Measurements from ENCODE around the gene SLC22A1.
"Not testable (repeated sequence)": the region's sequence is repeated elsewhere in the genome, so short reads cannot be mapped to it uniquely, and the experiment has no call there.

The SLC22A1 gene

GRCh38 chr6:160124605-160125004 is 3.0 kb downstream of the SLC22A1 start:
- no peak for DNase-seq

DNA sequence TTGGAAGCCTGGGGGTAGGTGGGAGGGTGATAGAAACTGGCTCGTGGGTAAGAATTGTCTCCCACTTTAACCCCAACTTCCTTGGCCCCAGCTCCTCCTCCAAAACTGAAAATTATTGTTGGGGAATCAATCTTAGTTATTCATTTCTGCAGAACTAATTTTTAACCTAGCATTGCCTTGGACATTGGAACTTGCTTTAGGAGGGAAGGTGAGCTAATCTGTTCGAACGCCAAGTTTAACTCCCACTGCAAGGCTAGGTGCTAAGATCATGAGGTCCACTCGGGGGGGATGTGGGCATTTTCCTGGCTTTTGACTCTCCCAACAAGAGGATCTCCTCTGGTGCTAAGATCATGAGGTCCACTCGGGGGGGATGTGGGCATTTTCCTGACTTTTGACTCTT is 3.5 kb downstream of the SLC22A1 start:
- DNase-seq = not testable (repeated sequence)

DNA sequence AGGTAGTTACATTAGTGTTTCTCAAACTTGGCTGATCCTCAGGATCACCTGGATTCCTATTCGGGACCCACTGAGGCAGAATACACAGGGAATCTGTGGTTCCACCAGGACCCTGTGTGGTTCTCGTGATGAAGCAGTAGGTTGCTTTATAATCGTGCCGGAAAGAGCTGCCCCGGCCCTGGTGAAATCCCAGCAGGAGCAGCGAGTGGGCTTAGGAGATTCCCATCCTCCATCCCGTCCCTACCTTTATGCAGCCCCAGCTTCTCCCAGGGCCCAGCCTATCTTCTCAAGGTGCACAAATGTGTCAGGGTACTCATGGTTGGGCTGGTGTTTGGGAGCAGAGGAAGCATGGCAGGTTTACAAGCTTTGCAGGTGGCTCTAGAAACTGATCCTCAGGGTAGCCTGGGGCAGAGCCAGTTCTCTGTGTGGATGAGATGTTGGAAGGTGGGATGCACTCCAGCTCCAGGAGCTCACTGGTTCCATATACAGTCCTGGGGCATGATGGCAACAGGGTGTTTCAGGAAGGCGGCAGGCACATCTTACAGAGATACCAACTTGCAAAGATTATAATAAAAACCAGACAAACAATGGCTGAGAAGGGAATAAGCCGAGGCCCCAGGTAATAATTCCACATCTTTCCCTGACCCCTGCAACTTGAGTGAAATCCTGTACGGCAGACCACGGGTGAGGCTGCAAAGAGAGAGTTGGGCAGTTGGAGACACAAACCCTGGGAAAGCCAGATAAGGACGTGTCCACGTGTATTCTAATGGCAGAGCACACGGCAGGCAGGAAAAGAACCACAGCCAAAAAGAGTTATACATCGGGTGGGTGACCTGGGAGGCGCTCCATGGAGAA is 5.9 kb downstream of the SLC22A1 start:
- DNase-seq = no peak

GRCh38 chr6:160128125-160128683 is 6.6 kb downstream of the SLC22A1 start:
- DNase-seq = no peak

DNA sequence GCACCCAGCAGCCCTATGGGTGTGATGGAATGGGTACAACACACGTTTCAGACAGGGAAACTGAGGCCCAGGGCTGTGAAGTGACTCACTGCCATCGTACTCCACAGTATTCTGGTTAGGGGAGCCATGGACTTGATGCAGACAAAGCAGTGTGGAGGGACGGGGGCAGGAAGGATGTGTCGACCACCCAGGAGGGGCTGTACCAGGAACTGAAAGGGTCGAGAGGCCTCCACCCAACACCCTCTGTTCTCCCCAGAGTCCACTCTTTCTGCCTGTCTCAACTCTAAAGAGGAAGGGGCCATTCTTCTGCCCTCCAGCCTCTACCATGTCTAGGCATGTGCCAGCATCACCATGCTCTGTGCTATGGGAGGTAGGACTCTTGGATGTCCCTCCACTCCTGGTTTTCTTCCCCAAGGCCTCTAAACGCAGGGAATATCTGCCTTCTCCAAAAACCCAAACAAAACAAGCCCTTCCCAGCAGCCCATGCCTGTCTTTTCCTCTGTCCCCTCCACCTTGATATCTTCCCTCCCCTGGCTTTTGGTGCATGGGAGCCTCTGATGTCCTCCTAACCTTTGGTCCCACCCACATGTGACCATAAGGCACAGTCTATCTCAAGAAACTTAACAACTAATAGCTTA is 7.4 kb downstream of the SLC22A1 start:
- DNase-seq = no peak

DNA sequence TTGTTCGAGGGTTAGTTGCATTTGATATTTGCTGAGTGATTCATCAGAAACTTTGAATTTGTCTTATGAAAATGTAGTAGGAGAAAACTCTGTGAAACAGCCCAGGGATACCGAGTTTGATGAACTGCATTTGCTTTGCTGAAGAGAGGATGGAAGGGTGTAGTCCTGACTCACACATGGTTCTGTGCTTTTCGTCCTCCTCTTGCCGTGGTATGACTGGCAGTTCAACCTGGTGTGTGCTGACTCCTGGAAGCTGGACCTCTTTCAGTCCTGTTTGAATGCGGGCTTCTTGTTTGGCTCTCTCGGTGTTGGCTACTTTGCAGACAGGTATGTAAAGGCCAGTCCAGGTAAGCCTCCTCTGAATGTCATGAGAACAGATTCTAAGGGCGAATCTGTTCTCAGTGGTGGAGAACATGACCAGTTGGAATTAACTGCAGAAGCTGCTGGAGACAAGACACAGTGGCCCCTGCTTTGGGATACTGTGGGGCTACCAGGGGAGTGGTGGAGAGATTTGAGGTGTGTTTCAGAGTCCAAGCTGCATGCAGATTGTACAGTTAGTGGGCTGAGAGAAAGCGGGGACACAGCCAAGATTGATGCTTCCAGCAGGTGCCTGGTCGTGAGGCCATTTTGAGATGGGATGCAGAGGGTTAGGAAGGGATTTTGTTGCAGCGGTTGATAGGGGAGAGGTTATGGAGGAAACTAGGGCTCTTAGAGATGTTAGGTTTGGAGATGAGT is 8.4 kb downstream of the SLC22A1 start:
- no peak for DNase-seq

DNA sequence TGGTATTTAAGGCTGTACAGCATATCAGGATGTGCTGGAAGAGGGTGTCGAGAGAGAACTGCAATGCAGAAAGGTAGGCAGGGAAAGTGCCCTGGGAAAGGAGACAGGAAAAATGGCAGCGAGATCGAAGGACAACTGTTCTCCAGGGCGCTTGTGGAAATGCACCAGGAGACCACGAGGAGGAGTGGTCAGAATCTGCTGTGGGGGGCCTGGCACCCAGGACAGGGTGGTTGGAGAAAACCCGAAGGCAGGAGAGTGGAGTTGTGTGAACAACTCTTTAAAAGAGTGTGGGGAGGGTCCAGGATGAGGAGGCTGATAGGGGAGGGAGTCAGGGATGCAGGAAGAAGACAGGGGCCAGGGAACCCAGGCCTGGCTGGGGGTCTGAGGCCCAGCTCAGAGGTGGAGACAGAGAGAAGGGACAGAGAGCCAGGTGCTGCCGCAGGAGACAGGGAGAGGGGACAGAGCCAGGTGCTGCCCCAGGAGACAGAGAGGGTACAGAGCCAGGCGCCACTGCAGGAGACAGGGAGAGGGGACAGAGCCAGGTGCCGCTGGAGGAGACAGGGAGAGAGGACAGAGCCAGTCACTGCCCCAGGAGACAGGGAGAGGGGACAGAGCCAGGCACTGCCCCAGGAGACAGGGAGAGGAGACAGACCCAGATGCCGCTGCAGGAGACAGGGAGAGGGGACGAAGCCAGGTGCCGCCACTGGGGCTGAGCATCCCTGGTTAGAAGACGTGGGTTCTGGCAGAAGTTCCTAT is 9.3 kb downstream of the SLC22A1 start:
- DNase-seq = no peak

DNA sequence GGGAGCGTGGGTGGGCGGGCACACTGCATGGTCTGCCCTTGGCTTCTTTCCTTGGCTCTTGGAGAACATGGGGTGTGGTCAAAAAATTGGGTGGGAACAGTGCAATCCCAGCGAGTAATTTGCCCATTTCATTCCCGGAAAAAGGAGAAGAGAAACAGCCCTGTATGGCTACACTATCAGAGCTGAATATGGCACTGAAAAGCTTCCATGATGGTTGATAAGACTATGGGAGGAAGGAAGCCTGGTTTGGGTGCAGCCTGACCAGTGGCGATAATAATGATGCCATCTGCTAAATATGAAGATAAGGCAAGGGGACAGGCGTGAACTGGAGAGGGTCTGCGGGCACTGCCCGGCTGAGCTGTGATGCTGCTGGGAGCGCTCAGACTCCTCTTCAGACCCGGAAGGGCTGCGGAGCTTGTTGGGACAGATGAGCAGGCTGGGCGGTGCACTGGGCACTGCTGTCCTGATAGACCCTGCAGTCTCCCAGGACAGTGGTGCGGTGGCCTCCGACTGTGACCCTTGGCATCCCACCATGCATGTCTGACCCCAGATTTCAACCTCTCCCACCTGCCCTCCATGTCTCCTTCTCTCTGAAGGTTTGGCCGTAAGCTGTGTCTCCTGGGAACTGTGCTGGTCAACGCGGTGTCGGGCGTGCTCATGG is 10.2 kb downstream of the SLC22A1 start:
- DNase-seq = peak; percentile 13

DNA sequence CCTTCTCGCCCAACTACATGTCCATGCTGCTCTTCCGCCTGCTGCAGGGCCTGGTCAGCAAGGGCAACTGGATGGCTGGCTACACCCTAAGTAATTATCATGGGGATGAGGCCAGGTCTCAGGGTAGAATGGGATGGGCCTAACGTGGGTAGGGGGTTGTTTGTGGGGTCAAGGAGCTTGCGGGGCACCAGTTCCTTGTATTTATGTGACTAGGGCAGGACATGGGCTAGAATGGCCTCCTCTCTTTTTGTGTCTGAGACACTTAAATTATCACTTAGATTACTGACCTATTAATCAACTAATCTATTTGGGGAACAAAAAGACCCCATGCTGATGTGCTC is 10.7 kb downstream of the SLC22A1 start:
- no peak for DNase-seq

- no peak for DNase-seq
Measured at GRCh38 chr6:160132776-160133338, 11.2 kb downstream of the SLC22A1 start.

DNA sequence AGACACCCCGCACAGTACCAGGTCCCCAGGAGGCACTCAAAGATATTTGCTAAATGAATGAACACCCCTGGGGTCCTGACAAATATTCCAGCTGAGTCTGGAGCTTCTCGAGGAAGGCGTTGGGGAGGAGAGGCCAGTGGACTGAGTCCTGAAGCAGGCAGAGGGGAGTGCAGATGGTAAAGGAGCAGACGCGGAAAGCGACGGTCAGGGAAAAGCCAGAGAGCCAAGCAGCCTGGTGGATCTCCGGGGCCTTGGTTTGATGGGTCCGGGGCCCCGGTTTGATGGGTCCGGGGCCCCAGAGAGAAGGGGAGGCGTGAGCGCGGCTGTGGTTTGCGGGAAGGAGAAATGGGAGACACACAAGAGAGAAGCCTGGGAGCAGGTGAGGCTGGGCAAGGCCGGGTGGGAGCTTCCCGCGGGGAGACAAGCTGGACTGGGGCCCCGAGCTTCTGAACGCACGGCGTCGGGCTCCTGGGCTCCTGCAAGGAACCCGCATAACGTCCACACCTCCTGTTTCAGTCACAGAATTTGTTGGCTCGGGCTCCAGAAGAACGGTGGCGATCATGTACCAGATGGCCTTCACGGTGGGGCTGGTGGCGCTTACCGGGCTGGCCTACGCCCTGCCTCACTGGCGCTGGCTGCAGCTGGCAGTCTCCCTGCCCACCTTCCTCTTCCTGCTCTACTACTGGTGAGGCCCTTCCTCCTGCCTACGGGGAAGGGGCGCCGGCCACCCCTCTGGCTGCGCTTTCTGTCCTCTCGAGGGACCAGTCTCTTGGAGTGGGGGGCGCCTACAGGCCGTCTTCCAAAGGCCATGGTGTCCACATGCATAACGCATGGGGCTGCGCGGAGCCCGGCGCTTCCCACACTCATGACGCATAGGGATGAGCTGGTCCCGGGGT is 12.1 kb downstream of the SLC22A1 start:
- DNase-seq = no peak

GRCh38 chr6:160134337-160134751 is 12.7 kb downstream of the SLC22A1 start:
- not testable (repeated sequence) for DNase-seq

- no peak for DNase-seq
Measured at GRCh38 chr6:160134779-160135547, 13.3 kb downstream of the SLC22A1 start.

GRCh38 chr6:160135907-160136655 is 14.5 kb downstream of the SLC22A1 start:
- DNase-seq = no peak

DNA sequence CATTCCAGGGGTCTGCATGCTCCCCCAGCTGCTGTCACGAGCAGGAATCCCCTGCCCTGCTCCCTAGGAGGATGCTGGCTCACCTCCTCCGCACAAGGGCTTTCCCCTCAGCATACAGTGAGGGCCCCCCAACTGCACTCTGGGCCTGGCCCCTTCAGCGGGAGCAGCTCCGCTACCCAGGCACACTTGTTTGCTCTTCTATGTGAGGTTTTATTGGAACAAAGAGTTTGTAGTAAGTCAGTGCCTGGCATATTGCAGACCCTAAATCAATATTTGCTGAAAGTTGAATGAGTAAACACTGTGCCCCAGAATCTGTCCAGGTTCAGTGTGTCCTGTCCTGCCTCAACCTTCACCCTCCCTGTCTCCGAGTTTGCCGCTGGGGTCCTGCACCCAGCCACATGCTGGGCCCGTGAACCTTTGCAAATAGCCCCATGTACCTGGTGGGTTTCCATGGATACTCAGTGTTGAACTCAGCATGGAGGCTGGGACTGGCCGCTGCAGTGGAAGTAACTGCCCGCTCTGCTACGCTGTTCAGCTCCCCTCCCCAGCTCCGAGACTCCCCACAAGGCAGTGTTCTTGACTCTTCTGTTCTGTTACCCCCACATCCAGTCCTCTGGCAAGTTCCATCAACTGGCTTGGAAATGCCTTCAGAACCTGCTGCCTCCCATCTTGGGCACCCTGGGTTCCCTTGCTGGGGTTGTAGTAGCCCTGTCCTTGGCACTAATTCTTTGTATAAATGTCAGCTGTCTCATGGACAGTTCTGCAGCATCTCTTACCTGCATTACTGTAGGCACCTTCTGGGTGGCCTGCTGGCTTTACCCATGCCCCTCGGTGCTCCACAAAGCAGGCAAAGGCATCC is 15.7 kb downstream of the SLC22A1 start:
- DNase-seq = no peak

- DNase-seq = peak; percentile 75
Measured at GRCh38 chr6:160137989-160138835, 16.6 kb downstream of the SLC22A1 start.

DNA sequence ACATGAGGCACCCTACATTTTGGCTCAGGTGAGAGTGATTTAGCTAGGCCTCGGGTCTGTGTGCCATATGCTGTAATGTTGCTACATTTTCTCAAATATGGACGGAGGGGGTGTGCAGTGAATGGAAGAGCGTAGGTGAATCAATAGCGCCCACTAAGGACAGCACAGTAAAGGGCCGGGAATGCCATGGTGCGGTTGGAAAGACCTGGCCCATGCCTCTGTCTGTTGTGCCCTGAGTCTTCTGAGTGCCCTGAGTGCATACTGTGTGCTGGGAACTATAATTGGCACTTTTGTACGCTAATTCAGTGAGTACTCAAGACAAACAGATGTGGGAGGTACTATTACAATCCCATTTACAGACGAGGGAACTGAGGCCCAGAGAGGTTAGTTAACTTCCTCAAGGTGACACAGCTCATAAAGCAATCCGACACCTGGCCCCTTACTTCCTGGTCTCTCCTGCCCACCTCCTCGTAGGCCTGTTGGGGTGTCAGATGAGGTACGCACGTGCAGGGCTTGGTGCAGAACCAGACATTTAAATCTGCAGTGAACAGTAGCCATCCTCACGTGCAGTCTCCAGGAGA is 17.3 kb downstream of the SLC22A1 start:
- DNase-seq = no peak

Data from hematopoietic multipotent progenitor cell treated with erythropoietin and hydrocortisone succinate and interleukin-3 and kit ligand, for 4 days (in vitro differentiated cells).